ENCODE measurements around the gene EIF1AD. TPM values are rescaled to one million over a fixed set of nuclear protein-coding genes. Genes with fewer than 3 reads are reported as not detected.

EIF1AD gene
- total RNA-seq, 1 experiment from 2014 or later, result 55.2 TPM

- no TSS peak for BruUV-seq (replicated peaks)
- intact Hi-C loops (cut with micrococcal nuclease; ENCODE audit: unreplicated experiment), result no loop called here
- peaks cover 18% of the 10 kb centered on the region for H3K79me2 ChIP-seq (ENCODE audit: low read depth)
- H3K9me3 ChIP-seq (ENCODE audit: insufficient read depth, low read depth), result no peaks in the 10 kb centered on the region
- POLR2A ChIA-PET (ENCODE audit: unreplicated experiment), result no interaction called here
- no peak for DNase-seq
- H4K20me1 ChIP-seq (ENCODE audit: insufficient read depth), result peaks cover 4% of the 10 kb centered on the region
- no peak overlapping the region for H2AFZ ChIP-seq
- H3K4me3 ChIP-seq, result no peak overlapping the region
- no peaks in the 10 kb centered on the region for H3K36me3 ChIP-seq (ENCODE audit: low read depth)
- H3F3A ChIP-seq (ENCODE audit: insufficient read depth, low read depth), result no peaks in the 10 kb centered on the region; the same call in 1 of the 2 replicates
- H3K27ac ChIP-seq, result no peak overlapping the region
- CTCF ChIA-PET, result no interaction called here
- H3K9me2 ChIP-seq (ENCODE audit: insufficient read depth), result no peaks in the 10 kb centered on the region
- no peaks in the 10 kb centered on the region for H3K27me3 ChIP-seq (ENCODE audit: insufficient read depth, low read depth)
- TF ChIP-seq, protein P1, sequence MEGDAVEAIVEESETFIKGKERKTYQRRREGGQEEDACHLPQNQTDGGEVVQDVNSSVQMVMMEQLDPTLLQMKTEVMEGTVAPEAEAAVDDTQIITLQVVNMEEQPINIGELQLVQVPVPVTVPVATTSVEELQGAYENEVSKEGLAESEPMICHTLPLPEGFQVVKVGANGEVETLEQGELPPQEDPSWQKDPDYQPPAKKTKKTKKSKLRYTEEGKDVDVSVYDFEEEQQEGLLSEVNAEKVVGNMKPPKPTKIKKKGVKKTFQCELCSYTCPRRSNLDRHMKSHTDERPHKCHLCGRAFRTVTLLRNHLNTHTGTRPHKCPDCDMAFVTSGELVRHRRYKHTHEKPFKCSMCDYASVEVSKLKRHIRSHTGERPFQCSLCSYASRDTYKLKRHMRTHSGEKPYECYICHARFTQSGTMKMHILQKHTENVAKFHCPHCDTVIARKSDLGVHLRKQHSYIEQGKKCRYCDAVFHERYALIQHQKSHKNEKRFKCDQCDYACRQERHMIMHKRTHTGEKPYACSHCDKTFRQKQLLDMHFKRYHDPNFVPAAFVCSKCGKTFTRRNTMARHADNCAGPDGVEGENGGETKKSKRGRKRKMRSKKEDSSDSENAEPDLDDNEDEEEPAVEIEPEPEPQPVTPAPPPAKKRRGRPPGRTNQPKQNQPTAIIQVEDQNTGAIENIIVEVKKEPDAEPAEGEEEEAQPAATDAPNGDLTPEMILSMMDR (conservative IDR thresholded peaks at IDR 0.05), result no peak
- TF ChIP-seq EZH2 (IDR thresholded peaks at IDR 0.05; ENCODE audit: low read depth), result no peak
- H3K4me1 ChIP-seq (replicated peaks; ENCODE audit: insufficient read depth), result peaks cover 10% of the 10 kb centered on the region
- no peak overlapping the region for H3K4me2 ChIP-seq
These were observed 43.7 kb downstream of the EIF1AD start for GRCh38 chr11:65958291-65958690.

DNA sequence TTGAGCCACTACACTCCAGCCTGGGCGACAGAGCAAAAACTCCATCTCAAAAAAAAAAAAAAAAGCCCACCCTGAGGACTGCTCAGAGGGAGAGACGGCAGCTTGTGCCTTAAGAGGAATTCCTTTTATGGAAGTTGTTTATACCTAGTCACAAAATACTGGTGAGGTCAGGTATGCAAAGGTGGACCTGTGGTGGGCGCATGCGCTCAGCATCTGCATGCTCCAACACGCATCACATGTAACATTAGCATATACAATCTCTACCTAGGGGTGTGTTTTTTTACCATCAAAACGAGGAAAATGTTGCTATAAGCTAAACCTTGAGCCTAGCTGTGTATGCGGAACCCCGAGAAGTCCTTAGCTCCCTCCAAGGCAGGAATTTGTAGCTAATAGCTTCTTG, 47.2 kb downstream of the EIF1AD start:
- ChIA-PET POLR2A (ENCODE audit: unreplicated experiment) (no interaction called here), CTCF (interaction anchor here (0.6 kb wide), 2 partner anchors 56 to 152 kb away, joined by 3 to 11 read pairs; no protein-coding TSS in a partner anchor)
- no peaks in the 10 kb centered on the region for H3K4me1 ChIP-seq (replicated peaks; ENCODE audit: insufficient read depth)
- H3K4me3 ChIP-seq, result no peak overlapping the region
- H3K9me2 ChIP-seq (ENCODE audit: insufficient read depth), result no peaks in the 10 kb centered on the region
- no peak for DNase-seq
- no peaks in the 10 kb centered on the region for H3K27me3 ChIP-seq (ENCODE audit: insufficient read depth, low read depth)
- H3K4me2 ChIP-seq, result no peak overlapping the region
- H3K79me2 ChIP-seq (ENCODE audit: low read depth), result no peaks in the 10 kb centered on the region
- TF ChIP-seq EZH2 (IDR thresholded peaks at IDR 0.05; ENCODE audit: low read depth), result no peak
- TF ChIP-seq, protein P1 (conservative IDR thresholded peaks at IDR 0.05), result no peak
- no peaks in the 10 kb centered on the region for H4K20me1 ChIP-seq (ENCODE audit: insufficient read depth)
- H3K36me3 ChIP-seq (ENCODE audit: low read depth), result no peaks in the 10 kb centered on the region
- no peak overlapping the region for H3K27ac ChIP-seq
- H3K9me3 ChIP-seq (ENCODE audit: insufficient read depth, low read depth), result no peaks in the 10 kb centered on the region
- BruUV-seq (replicated peaks), result no TSS peak
- intact Hi-C loops (cut with micrococcal nuclease; ENCODE audit: unreplicated experiment), result no loop called here
- no peak overlapping the region for H2AFZ ChIP-seq
- no peaks in the 10 kb centered on the region for H3F3A ChIP-seq (ENCODE audit: insufficient read depth, low read depth)

DNA sequence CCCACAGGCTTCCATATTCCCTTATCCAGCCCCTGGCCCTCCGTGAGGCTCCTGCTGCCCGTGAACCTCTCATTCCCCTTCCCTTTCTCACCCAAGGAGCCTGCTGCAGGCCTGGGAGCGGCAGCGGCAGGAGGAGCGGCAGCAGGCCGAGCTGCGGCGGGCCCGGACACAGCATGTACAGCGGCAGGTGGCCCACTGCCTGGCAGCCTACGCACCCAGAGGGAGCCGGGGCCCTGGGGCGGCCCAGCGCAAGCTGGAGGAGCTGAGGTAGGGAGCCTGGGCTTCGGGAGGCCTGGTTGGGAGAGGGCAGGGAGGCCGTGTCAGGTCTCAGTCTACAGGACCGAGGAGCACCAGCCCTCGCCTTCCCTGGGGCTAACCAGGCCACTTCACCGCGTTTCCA, 48.5 kb downstream of the EIF1AD start:
- H3K9me2 ChIP-seq (ENCODE audit: insufficient read depth), result no peaks in the 10 kb centered on the region
- H3K4me3 ChIP-seq, result no peak overlapping the region
- intact Hi-C loops (cut with micrococcal nuclease; ENCODE audit: unreplicated experiment), result no loop called here
- no peaks in the 10 kb centered on the region for H3F3A ChIP-seq (ENCODE audit: insufficient read depth, low read depth)
- no peaks in the 10 kb centered on the region for H3K27me3 ChIP-seq (ENCODE audit: insufficient read depth, low read depth)
- no peak overlapping the region for H3K27ac ChIP-seq
- DNase-seq, result no peak
- CTCF ChIA-PET, result no interaction called here
- POLR2A ChIA-PET (ENCODE audit: unreplicated experiment), result no interaction called here
- H3K9me3 ChIP-seq (ENCODE audit: insufficient read depth, low read depth), result no peaks in the 10 kb centered on the region
- no peaks in the 10 kb centered on the region for H4K20me1 ChIP-seq (ENCODE audit: insufficient read depth)
- TF ChIP-seq EZH2 (IDR thresholded peaks at IDR 0.05; ENCODE audit: low read depth), result no peak
- TF ChIP-seq, protein P1 (conservative IDR thresholded peaks at IDR 0.05), result no peak
- H3K36me3 ChIP-seq (ENCODE audit: low read depth), result no peaks in the 10 kb centered on the region
- H2AFZ ChIP-seq, result no peak overlapping the region
- H3K4me2 ChIP-seq, result no peak overlapping the region
- no TSS peak for BruUV-seq (replicated peaks)
- H3K4me1 ChIP-seq (replicated peaks; ENCODE audit: insufficient read depth), result no peaks in the 10 kb centered on the region
- H3K79me2 ChIP-seq (ENCODE audit: low read depth), result no peaks in the 10 kb centered on the region

Data from PC-9 (cell line).